Kidney epithelial cell (primary cell): ENCODE data around the gene ILK. TPM values are rescaled to one million over a fixed set of nuclear protein-coding genes. Genes with fewer than 3 reads are reported as not detected.

Experiments
- DNase-seq: peaks from one replicate; pipeline ENCODE4 v3.0.0-alpha.2; 2010; ENCODE audit warnings: low read depth
- H3K27me3 ChIP-seq: 2 replicates; pipeline ENCODE4 v1.6.0; 2011; ENCODE audit warnings: low read length; ENCODE audit not compliant: control insufficient read depth, insufficient read depth
- H3K36me3 ChIP-seq: 2 replicates; pipeline ENCODE4 v1.5.1; 2011; ENCODE audit warnings: low read length; ENCODE audit not compliant: control insufficient read depth, insufficient read depth
- H3K4me3 ChIP-seq: 2 replicates; pipeline ENCODE4 v1.5.1; 2011; ENCODE audit warnings: low read depth, mild to moderate bottlenecking, control low read depth, low read length
- total RNA-seq: library from RNA; depleted of rRNA; stranded (reverse); fragments of >200 nt; gene quantifications from 2 replicates; pipeline ENCODE4 v1.2.3, GENCODE V29; 2015
- TF ChIP-seq, protein P1 (sequence below): IDR thresholded peaks from 2 replicates; pipeline ENCODE4 v1.5.1; 2011; ENCODE audit warnings: mild to moderate bottlenecking, moderate library complexity, low read length, control low read depth, inconsistent platforms; ENCODE audit not compliant: insufficient read depth, poor library complexity, severe bottlenecking

Gene ILK
- total RNA-seq, 1 donor from 2014 or later: 154 TPM

DNA sequence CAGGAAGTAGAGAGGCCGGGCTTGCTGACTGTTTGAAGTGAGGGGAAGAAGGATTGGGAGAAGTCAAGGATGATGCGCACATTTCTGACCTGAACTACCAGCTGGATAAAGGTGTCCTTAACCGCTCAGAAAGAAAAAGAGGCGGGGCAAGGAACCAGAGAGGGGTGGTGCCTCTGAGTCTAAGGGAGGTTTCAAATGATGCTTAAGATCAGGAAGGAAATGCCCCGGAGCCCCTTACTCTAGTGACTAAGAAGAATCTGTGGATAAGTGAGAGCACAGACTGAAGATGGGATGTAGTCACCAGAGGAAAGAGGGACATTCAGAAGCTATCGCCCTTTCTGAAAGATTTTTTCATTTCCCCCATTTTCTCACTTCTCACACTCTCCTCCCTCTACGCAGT is 39.4 kb downstream of the ILK start:
- Histone ChIP-seq H3K4me3 (no peak overlapping the region), H3K36me3 (no peaks in the 10 kb centered on the region), H3K27me3 (peaks cover 3% of the 10 kb centered on the region)
- TF ChIP-seq, protein P1, sequence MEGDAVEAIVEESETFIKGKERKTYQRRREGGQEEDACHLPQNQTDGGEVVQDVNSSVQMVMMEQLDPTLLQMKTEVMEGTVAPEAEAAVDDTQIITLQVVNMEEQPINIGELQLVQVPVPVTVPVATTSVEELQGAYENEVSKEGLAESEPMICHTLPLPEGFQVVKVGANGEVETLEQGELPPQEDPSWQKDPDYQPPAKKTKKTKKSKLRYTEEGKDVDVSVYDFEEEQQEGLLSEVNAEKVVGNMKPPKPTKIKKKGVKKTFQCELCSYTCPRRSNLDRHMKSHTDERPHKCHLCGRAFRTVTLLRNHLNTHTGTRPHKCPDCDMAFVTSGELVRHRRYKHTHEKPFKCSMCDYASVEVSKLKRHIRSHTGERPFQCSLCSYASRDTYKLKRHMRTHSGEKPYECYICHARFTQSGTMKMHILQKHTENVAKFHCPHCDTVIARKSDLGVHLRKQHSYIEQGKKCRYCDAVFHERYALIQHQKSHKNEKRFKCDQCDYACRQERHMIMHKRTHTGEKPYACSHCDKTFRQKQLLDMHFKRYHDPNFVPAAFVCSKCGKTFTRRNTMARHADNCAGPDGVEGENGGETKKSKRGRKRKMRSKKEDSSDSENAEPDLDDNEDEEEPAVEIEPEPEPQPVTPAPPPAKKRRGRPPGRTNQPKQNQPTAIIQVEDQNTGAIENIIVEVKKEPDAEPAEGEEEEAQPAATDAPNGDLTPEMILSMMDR: no peak
- no peak for DNase-seq

DNA sequence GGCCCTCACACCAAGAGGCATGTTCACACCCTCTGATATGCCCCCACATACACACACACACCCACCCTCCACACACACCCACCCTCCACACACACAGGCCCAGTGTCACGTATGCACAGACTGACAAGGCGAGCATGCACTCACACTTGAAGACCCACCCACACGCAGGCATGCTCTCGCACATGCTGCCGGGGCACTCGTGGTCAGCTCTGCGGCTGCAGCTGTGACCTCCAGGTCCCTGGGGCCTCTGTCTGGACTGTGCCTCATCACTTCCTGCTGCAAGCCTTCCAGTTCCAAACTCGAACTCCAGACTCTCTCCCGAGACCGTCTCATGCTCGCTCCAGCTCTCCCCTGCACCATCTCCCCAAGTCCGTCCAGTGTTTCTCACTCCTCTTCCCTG is 42.5 kb downstream of the ILK start:
- H3K36me3 ChIP-seq: no peaks in the 10 kb centered on the region
- TF ChIP-seq, protein P1: no peak
- peaks cover 13% of the 10 kb centered on the region for H3K27me3 ChIP-seq
- no peak overlapping the region for H3K4me3 ChIP-seq
- no peak for DNase-seq

DNA sequence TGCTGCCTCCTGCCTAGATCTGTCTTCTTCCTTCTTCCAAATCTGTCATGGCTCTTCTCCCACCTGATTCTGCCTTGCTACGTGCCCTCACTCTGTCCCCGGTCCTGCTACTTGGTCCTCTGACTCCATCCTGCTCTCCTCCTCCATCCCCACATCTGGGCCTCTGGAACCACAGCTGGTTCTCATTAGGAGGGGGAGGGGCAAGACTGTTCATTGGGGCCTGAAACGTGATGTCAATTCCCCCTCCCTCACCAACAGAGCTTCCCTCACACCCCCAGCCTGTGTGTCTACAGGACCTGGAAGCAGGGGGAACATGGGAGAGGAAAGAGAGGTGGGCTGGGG is 43.0 kb downstream of the ILK start:
- DNase-seq: no peak
- Histone ChIP-seq H3K27me3 (peaks cover 13% of the 10 kb centered on the region), H3K4me3 (no peak overlapping the region), H3K36me3 (no peaks in the 10 kb centered on the region)
- TF ChIP-seq, protein P1: no peak

DNA sequence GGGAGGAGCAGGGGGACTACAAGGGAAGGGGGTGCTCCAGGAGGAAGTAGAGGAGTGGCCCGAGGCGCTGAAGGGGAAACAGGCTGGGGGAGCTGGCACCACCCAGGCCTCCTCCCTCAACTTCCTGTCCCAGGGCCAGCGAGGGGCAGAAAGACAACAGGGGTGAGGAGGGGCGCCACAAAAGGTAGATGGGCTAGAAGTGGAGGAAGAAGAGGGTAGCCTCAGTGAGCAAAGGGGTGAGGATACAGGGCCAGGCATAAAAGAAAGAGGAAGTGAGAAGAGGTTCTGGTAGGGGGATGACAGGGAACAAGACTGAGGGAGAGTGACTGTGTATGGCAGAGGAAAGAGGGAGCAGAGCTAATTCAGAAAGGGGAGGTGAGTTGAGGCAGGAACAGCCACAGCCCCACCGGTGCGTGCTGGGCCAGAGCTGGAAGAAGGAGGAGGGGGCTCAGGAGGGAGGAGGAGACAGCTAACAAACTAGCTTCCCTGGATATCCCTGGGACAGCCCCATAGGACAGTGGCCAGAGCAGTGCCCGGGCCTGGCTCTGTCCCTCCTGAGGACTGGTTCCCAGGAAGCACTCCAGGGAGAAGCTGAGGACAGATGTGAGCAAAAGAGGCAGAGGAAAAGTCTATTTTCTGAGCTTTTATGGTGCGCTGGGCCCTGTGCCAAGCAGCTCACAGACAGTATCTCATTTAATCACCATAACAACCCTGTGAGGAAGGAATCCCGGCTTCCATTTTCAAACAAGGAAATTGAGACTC is 43.5 kb downstream of the ILK start:
- Histone ChIP-seq H3K4me3 (no peak overlapping the region), H3K36me3 (no peaks in the 10 kb centered on the region), H3K27me3 (peaks cover 13% of the 10 kb centered on the region)
- TF ChIP-seq, protein P1: no peak
- DNase-seq: no peak

DNA sequence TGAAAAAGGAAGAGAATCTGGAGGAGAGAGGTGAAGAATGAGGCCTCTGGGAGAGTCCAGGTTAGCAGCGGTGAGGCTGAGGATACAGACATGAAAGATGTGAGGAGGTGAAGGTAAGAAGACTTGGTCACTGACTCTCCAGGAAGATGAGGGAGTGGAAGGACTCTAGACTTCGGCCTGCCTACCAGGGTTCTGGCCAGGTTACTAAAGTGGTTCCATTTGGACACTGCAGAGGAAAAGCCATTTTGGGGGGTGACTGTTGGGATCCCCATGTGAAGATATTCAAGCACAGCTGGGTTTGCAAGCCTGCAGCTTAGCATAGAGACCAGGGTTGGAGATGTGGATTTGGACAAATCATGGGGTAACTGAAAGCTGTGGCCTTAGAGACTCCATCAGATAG is 44.3 kb downstream of the ILK start:
- no peaks in the 10 kb centered on the region for H3K36me3 ChIP-seq
- peaks cover 14% of the 10 kb centered on the region for H3K27me3 ChIP-seq
- TF ChIP-seq, protein P1: no peak
- no peak overlapping the region for H3K4me3 ChIP-seq
- no peak for DNase-seq

DNA sequence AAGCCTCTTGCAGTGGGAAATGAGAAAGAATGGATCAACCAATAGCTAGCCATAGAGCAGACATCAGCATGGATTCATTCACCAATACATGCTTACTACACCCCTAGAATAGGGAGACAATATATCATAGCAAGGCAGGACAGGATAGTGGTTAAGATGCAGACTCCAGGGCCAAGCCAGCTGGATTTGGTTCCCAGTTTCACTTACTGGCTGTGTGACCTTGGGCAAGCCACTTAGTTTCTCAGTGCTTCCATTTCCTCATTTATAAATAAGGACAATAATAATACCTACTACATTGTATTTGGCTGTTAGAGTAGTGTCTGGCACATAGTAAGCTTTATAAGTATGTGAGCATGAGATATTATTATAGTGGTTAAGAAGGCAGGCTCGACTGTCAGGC is 44.9 kb downstream of the ILK start:
- no peak for DNase-seq
- peaks cover 18% of the 10 kb centered on the region for H3K27me3 ChIP-seq
- no peaks in the 10 kb centered on the region for H3K36me3 ChIP-seq
- TF ChIP-seq, protein P1: no peak
- H3K4me3 ChIP-seq: no peak overlapping the region
